ENCODE data around the gene MYO10. TPM values are rescaled to one million over a fixed set of nuclear protein-coding genes. Genes with fewer than 3 reads are reported as not detected.

Gene MYO10
- total and polyA plus RNA-seq, 4 donors = 27.9 to 77.7 (median 41.8) TPM

- peak in 1 of 6 donors; percentile 10 for DNase-seq (ENCODE audit: low read depth in 4 of 6, low spot score in 6 of 6)
- peaks cover 17% of the 10 kb centered on the region for H3K4me1 ChIP-seq (ENCODE audit: control insufficient read depth, insufficient read depth, low read length)
- H3K4me3 ChIP-seq (ENCODE audit: low read depth, low read length) = no peak overlapping the region
- no peaks in the 10 kb centered on the region for H3K27me3 ChIP-seq (ENCODE audit: control insufficient read depth, insufficient read depth, low read length)
- no CpG with 5 or more reads among the region's 2 CpGs for WGBS (ENCODE audit: insufficient coverage)
- H3K36me3 ChIP-seq (ENCODE audit: control insufficient read depth, insufficient read depth, low read length) = no peaks in the 10 kb centered on the region
- no peak overlapping the region for H3K27ac ChIP-seq (ENCODE audit: low read depth, low read length)
- no peaks in the 10 kb centered on the region for H3K9me3 ChIP-seq (ENCODE audit: control insufficient read depth, insufficient read depth, low read length)
These were observed 317.0 kb downstream of the MYO10 start for GRCh38 chr5:16619136-16619535.

GRCh38 chr5:16618138-16618897, 317.8 kb downstream of the MYO10 start:
- H3K9me3 ChIP-seq (ENCODE audit: control insufficient read depth, insufficient read depth, low read length) = no peaks in the 10 kb centered on the region
- H3K27me3 ChIP-seq (ENCODE audit: control insufficient read depth, insufficient read depth, low read length) = no peaks in the 10 kb centered on the region
- peak in 1 of 6 donors; percentile 50 for DNase-seq (ENCODE audit: low read depth in 4 of 6, low spot score in 6 of 6)
- WGBS (ENCODE audit: insufficient coverage) = 91% methylated on average over 5 of the region's 10 CpGs
- no peak overlapping the region for H3K4me3 ChIP-seq (ENCODE audit: low read depth, low read length)
- no peak overlapping the region for H3K27ac ChIP-seq (ENCODE audit: low read depth, low read length)
- no peaks in the 10 kb centered on the region for H3K36me3 ChIP-seq (ENCODE audit: control insufficient read depth, insufficient read depth, low read length)
- H3K4me1 ChIP-seq (ENCODE audit: control insufficient read depth, insufficient read depth, low read length) = peaks cover 17% of the 10 kb centered on the region

DNA sequence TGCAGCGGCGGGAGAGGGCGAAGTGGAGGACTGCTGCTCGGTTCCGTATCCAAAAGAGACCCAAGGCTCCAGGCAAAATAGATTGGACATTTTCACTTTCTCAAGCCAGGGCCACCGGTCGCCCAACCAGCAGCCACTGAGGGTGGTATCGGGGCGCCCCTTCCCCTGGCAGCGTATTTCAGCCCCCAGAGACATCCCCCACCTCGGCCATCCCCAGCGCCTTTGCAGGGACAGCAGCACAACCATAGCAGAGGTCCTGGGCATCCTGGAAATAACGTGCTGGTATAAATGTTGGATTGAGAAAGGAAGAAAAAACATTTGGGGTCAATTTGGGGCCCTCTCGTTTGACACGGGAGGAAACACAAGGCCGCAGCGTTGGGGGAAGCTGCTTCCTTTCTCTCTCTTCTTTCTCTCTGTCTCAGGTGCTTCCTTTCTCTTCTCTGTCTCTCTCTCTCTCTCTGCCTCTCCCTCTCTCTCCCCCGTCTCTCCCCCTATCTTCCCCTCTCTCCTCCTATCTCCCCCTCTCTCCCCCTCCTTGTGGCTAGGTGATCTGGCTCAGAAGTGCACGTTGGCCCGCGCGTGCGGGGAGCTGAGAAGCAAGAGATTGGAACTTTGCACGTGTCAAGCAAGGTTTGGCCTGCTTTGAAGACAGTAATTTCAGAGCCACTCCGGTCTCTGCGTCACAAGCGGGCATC, 318.7 kb downstream of the MYO10 start:
- H3K36me3 ChIP-seq (ENCODE audit: control insufficient read depth, insufficient read depth, low read length) = no peaks in the 10 kb centered on the region
- 25% methylated on average over 23 of the region's 27 CpGs for WGBS (ENCODE audit: insufficient coverage)
- peaks cover 17% of the 10 kb centered on the region for H3K4me1 ChIP-seq (ENCODE audit: control insufficient read depth, insufficient read depth, low read length)
- peak overlapping the region; percentile 55 for H3K4me3 ChIP-seq (ENCODE audit: low read depth, low read length)
- no peak overlapping the region for H3K27ac ChIP-seq (ENCODE audit: low read depth, low read length)
- H3K9me3 ChIP-seq (ENCODE audit: control insufficient read depth, insufficient read depth, low read length) = no peaks in the 10 kb centered on the region
- peak in 2 of 6 donors; percentile 34 to 57 for DNase-seq (ENCODE audit: low read depth in 4 of 6, low spot score in 6 of 6)
- H3K27me3 ChIP-seq (ENCODE audit: control insufficient read depth, insufficient read depth, low read length) = no peaks in the 10 kb centered on the region

- H3K36me3 ChIP-seq (ENCODE audit: control insufficient read depth, insufficient read depth, low read length) = no peaks in the 10 kb centered on the region
- no peaks in the 10 kb centered on the region for H3K27me3 ChIP-seq (ENCODE audit: control insufficient read depth, insufficient read depth, low read length)
- DNase-seq (ENCODE audit: low read depth in 4 of 6, low spot score in 6 of 6) = peak in 3 of 6 donors; percentile 28 to 84 (median 78)
- H3K4me1 ChIP-seq (ENCODE audit: control insufficient read depth, insufficient read depth, low read length) = peaks cover 17% of the 10 kb centered on the region
- H3K27ac ChIP-seq (ENCODE audit: low read depth, low read length) = no peak within 1 kb of the TSS
- peak within 1 kb of the TSS; percentile 78 for H3K4me3 ChIP-seq (ENCODE audit: low read depth, low read length)
- WGBS (ENCODE audit: insufficient coverage) = under 1% methylated on average over 86 of the region's 86 CpGs
- H3K9me3 ChIP-seq (ENCODE audit: control insufficient read depth, insufficient read depth, low read length) = no peaks in the 10 kb centered on the region
These were observed 319.4 kb downstream of the MYO10 start, which contains the start of gene RETREG1 for GRCh38 chr5:16616536-16617273. Gene RETREG1 (minus strand): TSS chr5:16616997. CDS start chr5:16616971, 26 bp downstream.

DNA sequence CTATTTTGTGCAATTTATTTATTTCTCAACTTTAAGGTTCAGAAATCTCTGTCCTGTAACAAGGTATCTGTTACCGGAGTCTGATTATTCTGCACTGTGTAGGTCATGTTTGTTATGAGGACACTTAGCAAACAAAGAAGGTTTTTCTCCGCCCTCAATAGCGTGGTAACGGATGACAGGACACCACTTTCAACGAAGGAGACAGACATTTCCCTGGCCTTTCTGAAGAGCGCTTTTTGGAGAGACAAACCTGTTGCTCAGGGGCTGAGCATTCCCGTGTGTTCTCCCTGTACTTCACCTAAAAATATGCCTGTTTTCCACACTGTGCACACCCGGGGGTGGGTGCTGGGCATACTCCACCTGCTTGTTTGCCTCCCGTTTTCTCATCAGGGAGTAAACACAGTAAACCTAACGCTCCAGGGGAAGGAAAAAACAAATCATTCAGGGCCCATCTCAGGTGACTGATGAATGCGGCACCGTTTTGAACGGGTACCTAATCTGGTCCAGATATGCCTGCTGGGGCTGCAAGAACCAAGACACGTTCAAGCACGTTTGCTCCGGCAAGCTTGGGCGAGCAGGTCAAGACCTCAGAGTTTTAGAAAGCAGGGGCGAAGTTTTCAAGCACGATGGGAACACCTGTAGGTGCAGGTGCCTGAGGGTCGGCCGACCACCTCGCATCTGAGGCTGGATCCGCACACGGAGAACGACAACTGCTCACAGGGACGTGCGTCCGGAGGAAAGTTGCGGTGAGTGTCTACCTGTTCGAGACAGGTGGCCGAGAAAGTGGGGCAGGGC, 320.1 kb downstream of the MYO10 start:
- Histone ChIP-seq H3K9me3 (ENCODE audit: control insufficient read depth, insufficient read depth, low read length) (no peaks in the 10 kb centered on the region), H3K27ac (ENCODE audit: low read depth, low read length) (no peak overlapping the region), H3K4me1 (ENCODE audit: control insufficient read depth, insufficient read depth, low read length) (peaks cover 17% of the 10 kb centered on the region), H3K27me3 (ENCODE audit: control insufficient read depth, insufficient read depth, low read length) (no peaks in the 10 kb centered on the region), H3K4me3 (ENCODE audit: low read depth, low read length) (peak overlapping the region; percentile 78), H3K36me3 (ENCODE audit: control insufficient read depth, insufficient read depth, low read length) (no peaks in the 10 kb centered on the region)
- WGBS (ENCODE audit: insufficient coverage) = 14% methylated on average over 31 of the region's 31 CpGs
- DNase-seq (ENCODE audit: low read depth in 4 of 6, low spot score in 6 of 6) = peak in 2 of 6 donors; percentile 37 to 63

GRCh38 chr5:16612007-16612406, 324.1 kb downstream of the MYO10 start:
- Histone ChIP-seq H3K36me3 (ENCODE audit: control insufficient read depth, insufficient read depth, low read length) (no peaks in the 10 kb centered on the region), H3K27ac (ENCODE audit: low read depth, low read length) (no peak overlapping the region), H3K27me3 (ENCODE audit: control insufficient read depth, insufficient read depth, low read length) (no peaks in the 10 kb centered on the region), H3K4me3 (ENCODE audit: low read depth, low read length) (no peak overlapping the region), H3K9me3 (ENCODE audit: control insufficient read depth, insufficient read depth, low read length) (no peaks in the 10 kb centered on the region), H3K4me1 (ENCODE audit: control insufficient read depth, insufficient read depth, low read length) (peaks cover 7% of the 10 kb centered on the region)
- DNase-seq (ENCODE audit: low read depth in 4 of 6, low spot score in 6 of 6) = no peak
- WGBS (ENCODE audit: insufficient coverage) = no CpG with 5 or more reads among the region's 2 CpGs

Small RNAs within 50 kb of the gene (small RNA-seq; reads per million reads assigned to genes)
- gene RF00019 (ENCODE audit: low replicate concordance) (not detected), gene RNA5SP179 (ENCODE audit: low replicate concordance) (not detected), gene RNU6-660P (ENCODE audit: low replicate concordance) (not detected)

Data from spinal cord (tissue), 10 donors.